Fibroblast of villous mesenchyme (primary cell): ENCODE measurements around the gene PISD. TPM values are rescaled to one million over a fixed set of nuclear protein-coding genes. Genes with fewer than 3 reads are reported as not detected.

ENCODE experiments used
- DNase-seq: peaks from one replicate; pipeline ENCODE4 v3.0.0-alpha.2; 2010; ENCODE audit warnings: low read depth
- H3K4me3 ChIP-seq: 2 replicates; pipeline ENCODE4 v1.5.1; 2011; ENCODE audit warnings: low read depth, mild to moderate bottlenecking, low read length
- CTCF ChIP-seq: IDR thresholded peaks from 2 replicates; pipeline ENCODE4 v1.5.1; 2012; ENCODE audit warnings: low read depth, mild to moderate bottlenecking, low read length; ENCODE audit not compliant: insufficient read depth
- total RNA-seq: library from RNA; depleted of rRNA; stranded (reverse); fragments of >200 nt; gene quantifications from 2 replicates; pipeline ENCODE4 v1.2.3, GENCODE V29; 2012

PISD gene
- total RNA-seq, 1 donor, result 56.6 TPM

- no peak for TF ChIP-seq CTCF
- no peak for DNase-seq
- no peak overlapping the region for H3K4me3 ChIP-seq
These were observed 10.4 kb downstream of the PISD start for GRCh38 chr22:31651664-31652063.

- H3K4me3 ChIP-seq, result no peak overlapping the region
- TF ChIP-seq CTCF, result no peak
- DNase-seq, result peak; percentile 93
These were observed 11.6 kb downstream of the PISD start for GRCh38 chr22:31650391-31650790.

- no peak for TF ChIP-seq CTCF
These were observed 14.3 kb downstream of the PISD start for GRCh38 chr22:31647523-31648320.

GRCh38 chr22:31647066-31647465, 14.9 kb downstream of the PISD start:
- no peak for TF ChIP-seq CTCF
- DNase-seq, result no peak
- no peak overlapping the region for H3K4me3 ChIP-seq

More at GRCh38 chr22:31647523-31648320, 14.3 kb downstream of the PISD start:
- peak; percentile 88 for DNase-seq
- no peak overlapping the region for H3K4me3 ChIP-seq

GRCh38 chr22:31646186-31647019, 15.6 kb downstream of the PISD start:
- H3K4me3 ChIP-seq, result no peak overlapping the region
- peak; percentile 100 for DNase-seq
- no peak for TF ChIP-seq CTCF

- TF ChIP-seq CTCF, result no peak
These were observed 22.5 kb downstream of the PISD start for GRCh38 chr22:31639436-31640039.

More at GRCh38 chr22:31639436-31640039, 22.5 kb downstream of the PISD start:
- no peak for DNase-seq
- H3K4me3 ChIP-seq, result no peak overlapping the region
